Ascending aorta (tissue), 2 donors: ENCODE data around the gene CSH1. TPM values are rescaled to one million over a fixed set of nuclear protein-coding genes. Genes with fewer than 3 reads are reported as not detected.

Source experiments
- DNase-seq, 2 donors: peaks; one replicate each; pipeline ENCODE4 v3.0.0-alpha.2; 2019; ENCODE audit warnings: low spot score in 2 of 2
- H3K27ac ChIP-seq, 2 donors: fragments of 200-600 bp; sonication (generic); one replicate each; pipeline ENCODE4 v1.5.1; 2016 to 2017; ENCODE audit warnings: mild to moderate bottlenecking in 1 of 2
- H3K27me3 ChIP-seq: fragments of 200-600 bp; sonication (generic); one replicate; pipeline ENCODE4 v1.5.1; 2017
- H3K36me3 ChIP-seq, 2 donors: fragments of 200-600 bp; sonication (generic); one replicate each; pipeline ENCODE4 v1.5.1; 2016
- H3K4me1 ChIP-seq, 2 donors: fragments of 200-600 bp; sonication (generic); one replicate each; pipeline ENCODE4 v1.5.1; 2016 to 2017; ENCODE audit warnings: mild to moderate bottlenecking in 1 of 2
- H3K4me3 ChIP-seq, 2 donors: fragments of 200-600 bp; sonication (generic); one replicate each; pipeline ENCODE4 v1.5.1; 2016 to 2017; ENCODE audit warnings: mild to moderate bottlenecking in 1 of 2
- H3K9me3 ChIP-seq, 2 donors: fragments of 200-600 bp; sonication (generic); one replicate each; pipeline ENCODE4 v1.5.1; 2016
- CTCF ChIP-seq, 3 experiments: fragments of 200-600 bp in 2 of 3; fragments of 450-650 bp in 1 of 3; sonication (generic) in 2 of 3; IDR thresholded peaks; one replicate each; pipeline ENCODE4 v1.5.1; 2016 to 2019; ENCODE audit warnings: antibody characterized with exemption in 3 of 3, mild to moderate bottlenecking in 1 of 3, moderate library complexity in 1 of 3
- intact Hi-C: fragments of 100-400 bp; cut with DNase I; formaldehyde crosslinking; loops from one replicate; pipeline ENCODE4 v1.15.1; 2023
- total RNA-seq: library from RNA; depleted of rRNA; stranded (reverse); fragments of >200 nt; gene quantifications from one replicate; pipeline ENCODE4 v1.1.0, GENCODE V29; 2016

Gene CSH1
- total RNA-seq, 1 donor from 2014 or later: not detected

GRCh38 chr17:63930951-63931575 lies 34.7 kb upstream of the CSH1 start:
- Histone ChIP-seq H3K36me3 (no peaks in the 10 kb centered on the region), H3K4me1 (no peaks in the 10 kb centered on the region), H3K4me3 (no peak overlapping the region), H3K27ac (peak overlapping the region in 1 of 2 donors; percentile 33), H3K9me3 (no peaks in the 10 kb centered on the region), H3K27me3 (no peaks in the 10 kb centered on the region)
- no peak for TF ChIP-seq CTCF (IDR thresholded peaks at IDR 0.05)
- peak; percentile 32 to 79 for DNase-seq
- intact Hi-C loops: no loop called here

- TF ChIP-seq CTCF (IDR thresholded peaks at IDR 0.05): no peak
- H3K4me3 ChIP-seq: no peak overlapping the region
- H3K4me1 ChIP-seq: no peaks in the 10 kb centered on the region
- intact Hi-C loops: no loop called here
- no peak for DNase-seq
- H3K27ac ChIP-seq: peak overlapping the region in 1 of 2 donors; percentile 4
- H3K36me3 ChIP-seq: no peaks in the 10 kb centered on the region
- no peaks in the 10 kb centered on the region for H3K9me3 ChIP-seq
- no peaks in the 10 kb centered on the region for H3K27me3 ChIP-seq
Measured at GRCh38 chr17:63929860-63930766, 33.7 kb upstream of the CSH1 start.

GRCh38 chr17:63928966-63929695 lies 32.8 kb upstream of the CSH1 start:
- no peak overlapping the region for H3K4me3 ChIP-seq
- intact Hi-C loops: no loop called here
- H3K27me3 ChIP-seq: no peaks in the 10 kb centered on the region
- no peak for TF ChIP-seq CTCF (IDR thresholded peaks at IDR 0.05)
- no peaks in the 10 kb centered on the region for H3K4me1 ChIP-seq
- H3K27ac ChIP-seq: no peak overlapping the region
- DNase-seq: no peak
- H3K36me3 ChIP-seq: no peaks in the 10 kb centered on the region
- H3K9me3 ChIP-seq: no peaks in the 10 kb centered on the region

- H3K4me3 ChIP-seq: no peak overlapping the region
- H3K36me3 ChIP-seq: no peaks in the 10 kb centered on the region
- DNase-seq: no peak
- no peaks in the 10 kb centered on the region for H3K9me3 ChIP-seq
- TF ChIP-seq CTCF (IDR thresholded peaks at IDR 0.05): no peak
- no peaks in the 10 kb centered on the region for H3K4me1 ChIP-seq
- no peak overlapping the region for H3K27ac ChIP-seq
- no peaks in the 10 kb centered on the region for H3K27me3 ChIP-seq
- intact Hi-C loops: no loop called here
Measured at GRCh38 chr17:63928172-63928666, 31.8 kb upstream of the CSH1 start.

- H3K27ac ChIP-seq: no peak overlapping the region
- intact Hi-C loops: no loop called here
- no peaks in the 10 kb centered on the region for H3K36me3 ChIP-seq
- no peak for DNase-seq
- no peak for TF ChIP-seq CTCF (IDR thresholded peaks at IDR 0.05)
- no peaks in the 10 kb centered on the region for H3K27me3 ChIP-seq
- H3K4me3 ChIP-seq: no peak overlapping the region
- H3K4me1 ChIP-seq: no peaks in the 10 kb centered on the region
- no peaks in the 10 kb centered on the region for H3K9me3 ChIP-seq
Measured at GRCh38 chr17:63927464-63928171, 31.2 kb upstream of the CSH1 start.
